Measurements from ENCODE around the gene TENM3. TPM values are rescaled to one million over a fixed set of nuclear protein-coding genes. Genes with fewer than 3 reads are reported as not detected.

TENM3 gene
- total RNA-seq, 4 donors from 2014 or later: 5.9 to 61.5 (median 24.6) TPM

GRCh38 chr4:182448281-182449151 is 205.3 kb downstream of the TENM3 start:
- Histone ChIP-seq H3K27ac (peak overlapping the region; percentile 81 to 92), H3K36me3 (no peaks in the 10 kb centered on the region), H3K27me3 (no peaks in the 10 kb centered on the region), H3K4me3 (peak overlapping the region; percentile 43 to 84), H3K9me3 (no peaks in the 10 kb centered on the region), H3K4me1 (no peaks in the 10 kb centered on the region)
- intact Hi-C loops (cut with DNase I; ENCODE audit: low total_unique reads): no loop called here
- peak; percentile 91 to 94 for DNase-seq
- peak; percentile 64 to 78 for TF ChIP-seq POLR2A (IDR thresholded peaks at IDR 0.05)
- TF ChIP-seq CTCF (IDR thresholded peaks at IDR 0.05): peak in 2 of 4 experiments; percentile 16 to 21

GRCh38 chr4:182449186-182449929 is 206.2 kb downstream of the TENM3 start:
- no peak for DNase-seq
- H3K36me3 ChIP-seq: no peaks in the 10 kb centered on the region
- peak overlapping the region; percentile 81 to 92 for H3K27ac ChIP-seq
- H3K27me3 ChIP-seq: no peaks in the 10 kb centered on the region
- H3K4me1 ChIP-seq: no peaks in the 10 kb centered on the region
- TF ChIP-seq POLR2A (IDR thresholded peaks at IDR 0.05) (no peak), CTCF (IDR thresholded peaks at IDR 0.05) (no peak)
- H3K4me3 ChIP-seq: peak overlapping the region; percentile 43 to 84
- intact Hi-C loops (cut with DNase I; ENCODE audit: low total_unique reads): no loop called here
- H3K9me3 ChIP-seq: no peaks in the 10 kb centered on the region

GRCh38 chr4:182449930-182450439 is 206.8 kb downstream of the TENM3 start:
- no peaks in the 10 kb centered on the region for H3K27me3 ChIP-seq
- H3K4me3 ChIP-seq: peak overlapping the region; percentile 43 to 84
- DNase-seq: no peak
- no peak for TF ChIP-seq POLR2A (IDR thresholded peaks at IDR 0.05)
- peak overlapping the region; percentile 81 to 92 for H3K27ac ChIP-seq
- H3K9me3 ChIP-seq: no peaks in the 10 kb centered on the region
- H3K4me1 ChIP-seq: no peaks in the 10 kb centered on the region
- H3K36me3 ChIP-seq: no peaks in the 10 kb centered on the region
- intact Hi-C loops (cut with DNase I; ENCODE audit: low total_unique reads): no loop called here

GRCh38 chr4:182451441-182451840 is 208.2 kb downstream of the TENM3 start:
- no peak for DNase-seq
- Histone ChIP-seq H3K9me3 (no peaks in the 10 kb centered on the region), H3K4me1 (no peaks in the 10 kb centered on the region), H3K4me3 (no peak overlapping the region), H3K36me3 (no peaks in the 10 kb centered on the region), H3K27me3 (no peaks in the 10 kb centered on the region), H3K27ac (no peak overlapping the region)
- intact Hi-C loops (cut with DNase I; ENCODE audit: low total_unique reads): no loop called here
- TF ChIP-seq CTCF (IDR thresholded peaks at IDR 0.05) (no peak), POLR2A (IDR thresholded peaks at IDR 0.05) (no peak)

- H3K36me3 ChIP-seq: no peaks in the 10 kb centered on the region
- no peak for TF ChIP-seq CTCF (IDR thresholded peaks at IDR 0.05)
- TF ChIP-seq POLR2A (IDR thresholded peaks at IDR 0.05): no peak
- no peaks in the 10 kb centered on the region for H3K4me1 ChIP-seq
- no peaks in the 10 kb centered on the region for H3K9me3 ChIP-seq
- H3K27me3 ChIP-seq: no peaks in the 10 kb centered on the region
- no peak overlapping the region for H3K27ac ChIP-seq
- H3K4me3 ChIP-seq: no peak overlapping the region
- DNase-seq: no peak
- intact Hi-C loops (cut with DNase I; ENCODE audit: low total_unique reads): no loop called here
Observed at GRCh38 chr4:182453830-182454229, 210.6 kb downstream of the TENM3 start.

All from uterus (tissue), 4 donors.